22Rv1 (cell line): ENCODE data around the gene ALOX12B.

Experiments used
- H3K27ac ChIP-seq: fragments of 450-650 bp; 2 replicates; pipeline ENCODE4 v1.5.1; 2017
- ZFX ChIP-seq: fragments of 450-650 bp; IDR thresholded peaks from 2 replicates; pipeline ENCODE4 v1.6.1; 2017; ENCODE audit warnings: antibody characterized with exemption, borderline replicate concordance
- TF ChIP-seq, protein P1 (sequence below): fragments of 450-650 bp; IDR thresholded peaks from 2 replicates; pipeline ENCODE4 v1.5.1; 2017; ENCODE audit warnings: mild to moderate bottlenecking

ALOX12B gene

DNA sequence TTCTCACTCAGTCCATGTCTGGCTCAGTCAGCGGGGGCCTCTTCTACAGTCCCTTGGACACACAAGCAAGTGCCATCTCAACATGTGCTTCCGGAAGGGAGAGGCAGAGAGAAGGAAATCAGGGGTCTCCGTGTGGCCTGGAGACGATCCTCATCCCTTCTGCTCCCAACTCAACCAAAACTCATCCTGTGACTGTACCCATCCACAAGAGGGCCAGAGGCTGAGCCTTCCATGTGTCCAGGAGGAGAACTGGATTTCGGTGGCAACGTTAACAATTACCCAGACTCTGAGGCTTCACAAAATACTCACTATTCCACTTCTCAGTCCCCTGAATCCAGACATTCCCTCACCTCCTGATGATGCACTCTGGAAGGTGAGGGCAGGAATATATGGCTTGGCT lies 7.8 kb upstream of the ALOX12B start:
- TF ChIP-seq, protein P1, sequence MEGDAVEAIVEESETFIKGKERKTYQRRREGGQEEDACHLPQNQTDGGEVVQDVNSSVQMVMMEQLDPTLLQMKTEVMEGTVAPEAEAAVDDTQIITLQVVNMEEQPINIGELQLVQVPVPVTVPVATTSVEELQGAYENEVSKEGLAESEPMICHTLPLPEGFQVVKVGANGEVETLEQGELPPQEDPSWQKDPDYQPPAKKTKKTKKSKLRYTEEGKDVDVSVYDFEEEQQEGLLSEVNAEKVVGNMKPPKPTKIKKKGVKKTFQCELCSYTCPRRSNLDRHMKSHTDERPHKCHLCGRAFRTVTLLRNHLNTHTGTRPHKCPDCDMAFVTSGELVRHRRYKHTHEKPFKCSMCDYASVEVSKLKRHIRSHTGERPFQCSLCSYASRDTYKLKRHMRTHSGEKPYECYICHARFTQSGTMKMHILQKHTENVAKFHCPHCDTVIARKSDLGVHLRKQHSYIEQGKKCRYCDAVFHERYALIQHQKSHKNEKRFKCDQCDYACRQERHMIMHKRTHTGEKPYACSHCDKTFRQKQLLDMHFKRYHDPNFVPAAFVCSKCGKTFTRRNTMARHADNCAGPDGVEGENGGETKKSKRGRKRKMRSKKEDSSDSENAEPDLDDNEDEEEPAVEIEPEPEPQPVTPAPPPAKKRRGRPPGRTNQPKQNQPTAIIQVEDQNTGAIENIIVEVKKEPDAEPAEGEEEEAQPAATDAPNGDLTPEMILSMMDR, result no peak
- TF ChIP-seq ZFX, result no peak
- H3K27ac ChIP-seq, result no peak overlapping the region

DNA sequence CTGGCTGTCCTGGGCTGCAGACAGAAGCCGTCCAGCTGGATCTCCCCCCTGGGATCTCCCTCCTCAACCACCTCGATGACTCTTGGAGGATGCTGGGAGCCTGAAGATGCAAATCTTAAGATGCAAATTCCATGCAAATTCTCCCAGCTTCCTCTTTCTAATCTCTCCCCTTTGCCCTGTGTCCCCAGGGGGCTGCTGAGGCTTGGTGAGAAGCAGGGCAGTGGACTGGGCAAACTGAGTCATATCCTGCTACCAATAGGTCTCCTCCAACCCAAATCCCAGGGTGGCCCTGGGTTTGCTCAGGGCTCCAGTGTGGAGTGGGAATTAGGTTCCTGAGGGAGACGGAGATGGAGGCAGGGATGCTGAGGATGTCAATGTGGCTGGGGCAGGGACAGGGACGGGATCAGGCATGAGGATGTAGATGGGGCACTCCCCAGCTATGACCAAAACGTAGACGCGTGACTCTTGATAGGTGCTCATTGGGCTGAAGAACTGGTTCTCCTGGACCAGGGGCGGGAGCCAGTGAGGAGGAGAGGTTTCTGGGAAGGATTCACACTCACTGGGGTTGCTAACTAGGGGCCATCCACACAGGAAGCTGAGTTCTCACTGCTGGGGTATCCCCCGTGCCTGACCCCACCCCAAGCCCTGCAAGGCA lies 3.6 kb upstream of the ALOX12B start:
- TF ChIP-seq ZFX, result no peak
- TF ChIP-seq, protein P1, result no peak

GRCh38 chr17:8089728-8090127 lies 2.2 kb upstream of the ALOX12B start:
- H3K27ac ChIP-seq, result no peak overlapping the region
- TF ChIP-seq ZFX, result no peak
- TF ChIP-seq, protein P1, result no peak

More for the DNA sequence above, 3.6 kb upstream of the ALOX12B start:
- no peak overlapping the region for H3K27ac ChIP-seq

- H3K27ac ChIP-seq, result no peak overlapping the region
- TF ChIP-seq ZFX, result no peak
- TF ChIP-seq, protein P1, result no peak
Observed at GRCh38 chr17:8087952-8088230, 375 bp upstream of the ALOX12B start.

GRCh38 chr17:8084250-8084649 lies 3.3 kb downstream of the ALOX12B start:
- TF ChIP-seq, protein P1, result no peak
- TF ChIP-seq ZFX, result no peak
- H3K27ac ChIP-seq, result no peak overlapping the region

- no peak overlapping the region for H3K27ac ChIP-seq
- no peak for TF ChIP-seq ZFX
- TF ChIP-seq, protein P1, result no peak
Observed at GRCh38 chr17:8082292-8082691, 5.2 kb downstream of the ALOX12B start.

DNA sequence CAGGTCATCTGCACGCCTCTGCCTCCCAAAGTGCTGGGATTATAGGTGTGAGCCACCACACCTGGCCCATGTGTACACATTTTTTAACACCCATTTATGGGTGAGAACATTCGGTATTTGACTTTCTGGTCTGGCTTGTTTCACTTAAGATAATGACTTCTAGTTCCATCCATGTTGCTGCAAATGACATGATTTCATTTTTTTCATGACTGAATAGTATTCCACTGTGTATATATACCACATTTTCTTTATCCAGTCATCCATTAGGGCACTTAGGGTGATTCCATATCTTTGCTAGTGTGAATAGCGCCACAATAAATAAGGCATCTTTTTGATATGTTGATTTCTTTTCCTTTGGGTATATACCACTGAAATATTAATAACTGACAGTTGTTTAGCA lies 5.6 kb downstream of the ALOX12B start:
- H3K27ac ChIP-seq, result no peak overlapping the region
- no peak for TF ChIP-seq ZFX
- TF ChIP-seq, protein P1, result no peak
